Osteocyte (in vitro differentiated cells): ENCODE results near the gene KCNH2. TPM values are rescaled to one million over a fixed set of nuclear protein-coding genes. Genes with fewer than 3 reads are reported as not detected.

Experiments
- DNase-seq: peaks from one replicate; pipeline ENCODE4 v3.0.0; 2021; ENCODE audit warnings: mixed read lengths; ENCODE audit not compliant: unreplicated experiment; ENCODE audit errors: extremely low spot score
- H3K27ac Mint-ChIP-seq: one replicate; pipeline ENCODE4 v1.8.0; 2021; ENCODE audit warnings: mild to moderate bottlenecking, mixed read lengths; ENCODE audit not compliant: unreplicated experiment
- H3K27me3 Mint-ChIP-seq: one replicate; pipeline ENCODE4 v1.8.0; 2021; ENCODE audit warnings: mixed read lengths; ENCODE audit not compliant: unreplicated experiment
- H3K36me3 Mint-ChIP-seq: one replicate; pipeline ENCODE4 v1.8.0; 2021; ENCODE audit warnings: mixed read lengths; ENCODE audit not compliant: unreplicated experiment
- H3K4me1 Mint-ChIP-seq: one replicate; pipeline ENCODE4 v1.8.0; 2021; ENCODE audit warnings: mixed read lengths; ENCODE audit not compliant: unreplicated experiment
- H3K4me3 Mint-ChIP-seq: one replicate; pipeline ENCODE4 v1.8.0; 2021; ENCODE audit warnings: mild to moderate bottlenecking, moderate library complexity, mixed read lengths; ENCODE audit not compliant: unreplicated experiment
- H3K9me3 Mint-ChIP-seq: one replicate; pipeline ENCODE4 v1.8.0; 2021; ENCODE audit warnings: mixed read lengths; ENCODE audit not compliant: unreplicated experiment
- total RNA-seq: library from RNA; stranded (reverse); gene quantifications from 2 replicates; pipeline ENCODE4 v1.2.1, GENCODE V29; 2021
- TF ChIP-seq, protein P1 (sequence below): fragments of 200-600 bp; sonication (generic); IDR thresholded peaks from 2 replicates; pipeline ENCODE4 v1.5.0; 2021; ENCODE audit warnings: antibody characterized with exemption, mild to moderate bottlenecking, moderate library complexity

Gene KCNH2
- total RNA-seq, 1 donor from 2014 or later = not detected

GRCh38 chr7:150927157-150927955 lies 50.8 kb downstream of the KCNH2 start:
- TF ChIP-seq, protein P1, sequence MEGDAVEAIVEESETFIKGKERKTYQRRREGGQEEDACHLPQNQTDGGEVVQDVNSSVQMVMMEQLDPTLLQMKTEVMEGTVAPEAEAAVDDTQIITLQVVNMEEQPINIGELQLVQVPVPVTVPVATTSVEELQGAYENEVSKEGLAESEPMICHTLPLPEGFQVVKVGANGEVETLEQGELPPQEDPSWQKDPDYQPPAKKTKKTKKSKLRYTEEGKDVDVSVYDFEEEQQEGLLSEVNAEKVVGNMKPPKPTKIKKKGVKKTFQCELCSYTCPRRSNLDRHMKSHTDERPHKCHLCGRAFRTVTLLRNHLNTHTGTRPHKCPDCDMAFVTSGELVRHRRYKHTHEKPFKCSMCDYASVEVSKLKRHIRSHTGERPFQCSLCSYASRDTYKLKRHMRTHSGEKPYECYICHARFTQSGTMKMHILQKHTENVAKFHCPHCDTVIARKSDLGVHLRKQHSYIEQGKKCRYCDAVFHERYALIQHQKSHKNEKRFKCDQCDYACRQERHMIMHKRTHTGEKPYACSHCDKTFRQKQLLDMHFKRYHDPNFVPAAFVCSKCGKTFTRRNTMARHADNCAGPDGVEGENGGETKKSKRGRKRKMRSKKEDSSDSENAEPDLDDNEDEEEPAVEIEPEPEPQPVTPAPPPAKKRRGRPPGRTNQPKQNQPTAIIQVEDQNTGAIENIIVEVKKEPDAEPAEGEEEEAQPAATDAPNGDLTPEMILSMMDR = no peak
- Mint-ChIP-seq H3K4me1 (no peaks in the 10 kb centered on the region), H3K9me3 (no peaks in the 10 kb centered on the region), H3K36me3 (no peaks in the 10 kb centered on the region), H3K27ac (no peak overlapping the region), H3K27me3 (peaks cover 44% of the 10 kb centered on the region), H3K4me3 (no peak overlapping the region)
- no peak for DNase-seq

DNA sequence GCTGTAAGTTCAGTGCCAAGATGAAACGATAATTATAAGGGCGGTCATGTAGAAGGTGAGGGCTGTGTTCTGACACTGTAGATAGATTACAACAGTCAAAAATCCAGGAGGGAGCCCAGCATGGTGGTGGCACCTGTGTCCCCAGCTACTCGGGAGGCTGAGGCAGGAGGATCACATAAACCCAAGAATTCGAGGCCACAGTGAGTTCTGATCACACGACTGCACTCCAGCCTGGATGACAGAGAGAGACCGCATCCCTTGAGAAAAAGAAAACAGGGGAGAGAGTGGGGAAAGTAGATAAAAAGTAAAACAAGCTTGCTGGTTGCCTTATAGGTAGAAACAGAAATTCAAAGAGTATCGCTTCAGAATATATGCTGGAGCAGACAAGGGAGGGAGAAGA lies 52.1 kb downstream of the KCNH2 start:
- peaks cover 46% of the 10 kb centered on the region for H3K27me3 Mint-ChIP-seq
- no peak for DNase-seq
- H3K4me3 Mint-ChIP-seq = no peak overlapping the region
- H3K9me3 Mint-ChIP-seq = no peaks in the 10 kb centered on the region
- TF ChIP-seq, protein P1 = no peak
- no peaks in the 10 kb centered on the region for H3K36me3 Mint-ChIP-seq
- no peaks in the 10 kb centered on the region for H3K4me1 Mint-ChIP-seq
- no peak overlapping the region for H3K27ac Mint-ChIP-seq

DNA sequence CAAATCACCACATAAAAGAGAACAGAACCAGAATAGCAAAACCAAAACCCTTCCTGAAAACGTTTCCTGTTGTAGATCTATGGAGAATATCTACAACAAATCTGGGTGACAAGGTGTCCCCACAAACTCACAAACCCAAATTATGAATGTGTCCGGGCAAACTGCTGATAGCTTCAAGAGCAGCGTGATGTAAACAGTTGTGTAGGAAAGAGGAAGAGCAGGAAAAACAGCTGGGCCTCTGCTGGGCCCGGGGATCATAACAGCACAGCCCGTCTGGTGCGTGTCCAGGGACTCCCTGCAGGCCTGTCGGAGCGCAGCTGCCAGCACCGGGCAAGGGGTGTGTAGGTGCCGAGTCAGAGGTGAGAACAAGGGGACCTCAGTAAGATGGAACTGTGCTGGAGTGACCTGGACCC lies 53.7 kb downstream of the KCNH2 start:
- Mint-ChIP-seq H3K36me3 (no peaks in the 10 kb centered on the region), H3K27me3 (peaks cover 48% of the 10 kb centered on the region), H3K9me3 (no peaks in the 10 kb centered on the region), H3K27ac (no peak overlapping the region), H3K4me1 (no peaks in the 10 kb centered on the region), H3K4me3 (no peak overlapping the region)
- DNase-seq = no peak
- TF ChIP-seq, protein P1 = no peak

DNA sequence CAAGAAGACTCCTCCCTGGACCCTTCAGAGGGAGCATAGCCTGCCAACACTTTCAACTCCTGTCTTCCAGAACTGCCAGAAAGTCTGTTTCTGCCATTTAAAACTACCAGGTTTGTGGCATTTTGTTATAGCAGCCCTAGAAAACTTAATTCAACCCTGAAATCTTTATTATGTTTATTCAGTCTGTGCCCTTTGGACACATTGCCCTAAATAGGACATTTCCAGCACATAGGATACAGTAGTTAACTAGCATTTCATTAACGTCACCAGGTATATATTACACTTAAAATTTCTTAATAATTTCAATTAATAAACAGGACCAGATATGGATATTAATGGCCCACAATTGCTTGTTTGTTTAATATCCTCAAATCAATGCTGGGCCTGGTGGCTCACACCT lies 54.3 kb downstream of the KCNH2 start:
- H3K27me3 Mint-ChIP-seq = peaks cover 49% of the 10 kb centered on the region
- TF ChIP-seq, protein P1 = no peak
- no peaks in the 10 kb centered on the region for H3K36me3 Mint-ChIP-seq
- H3K27ac Mint-ChIP-seq = no peak overlapping the region
- DNase-seq = no peak
- no peaks in the 10 kb centered on the region for H3K9me3 Mint-ChIP-seq
- no peaks in the 10 kb centered on the region for H3K4me1 Mint-ChIP-seq
- no peak overlapping the region for H3K4me3 Mint-ChIP-seq

DNA sequence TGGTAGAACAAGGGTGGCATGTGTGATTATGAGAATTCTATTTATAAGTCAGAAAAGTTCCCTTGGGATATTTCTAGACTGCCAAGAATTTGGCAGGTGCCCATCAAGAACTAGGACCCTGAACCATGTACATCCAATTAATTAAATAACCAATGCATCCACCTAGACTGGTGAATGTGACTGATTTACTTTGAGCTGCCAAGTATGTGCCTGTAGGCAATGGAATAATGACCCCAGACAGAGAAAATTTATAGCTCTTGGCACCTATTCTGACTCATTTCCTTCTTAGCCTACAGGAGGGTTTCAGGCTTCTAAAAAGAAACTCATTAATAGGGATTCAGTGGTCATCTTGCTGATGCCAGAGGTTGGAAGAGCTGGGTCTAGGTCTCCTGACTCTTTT lies 54.9 kb downstream of the KCNH2 start:
- peaks cover 51% of the 10 kb centered on the region for H3K27me3 Mint-ChIP-seq
- DNase-seq = no peak
- no peak overlapping the region for H3K27ac Mint-ChIP-seq
- TF ChIP-seq, protein P1 = no peak
- no peaks in the 10 kb centered on the region for H3K4me1 Mint-ChIP-seq
- no peaks in the 10 kb centered on the region for H3K36me3 Mint-ChIP-seq
- no peaks in the 10 kb centered on the region for H3K9me3 Mint-ChIP-seq
- H3K4me3 Mint-ChIP-seq = no peak overlapping the region
